T-helper 1 cell treated with Interleukin-12 subunit alpha and Interleukin-12 subunit beta and Interleukin-4 antibody, amounts not matched to agents 30 μg/mL and 1 μg/mL, for 36 hours (primary cell): ENCODE results near the gene CSGALNACT2.

Experiments used
- H3K27ac Mint-ChIP-seq: one replicate; pipeline ENCODE4 v1.8.0; 2021; ENCODE audit warnings: mild to moderate bottlenecking, mixed read lengths
- H3K27me3 Mint-ChIP-seq: one replicate; pipeline ENCODE4 v1.8.0; 2021; ENCODE audit warnings: low read depth, mixed read lengths
- H3K36me3 Mint-ChIP-seq: one replicate; pipeline ENCODE4 v1.8.0; 2021; ENCODE audit warnings: low read depth, mixed read lengths
- H3K4me1 Mint-ChIP-seq: one replicate; pipeline ENCODE4 v1.8.0; 2021; ENCODE audit warnings: low read depth, mixed read lengths
- H3K4me3 Mint-ChIP-seq: one replicate; pipeline ENCODE4 v1.8.0; 2021; ENCODE audit warnings: mild to moderate bottlenecking, moderate library complexity, mixed read lengths
- H3K9me3 Mint-ChIP-seq: one replicate; pipeline ENCODE4 v1.8.0; 2021; ENCODE audit warnings: mixed read lengths

Gene CSGALNACT2

DNA sequence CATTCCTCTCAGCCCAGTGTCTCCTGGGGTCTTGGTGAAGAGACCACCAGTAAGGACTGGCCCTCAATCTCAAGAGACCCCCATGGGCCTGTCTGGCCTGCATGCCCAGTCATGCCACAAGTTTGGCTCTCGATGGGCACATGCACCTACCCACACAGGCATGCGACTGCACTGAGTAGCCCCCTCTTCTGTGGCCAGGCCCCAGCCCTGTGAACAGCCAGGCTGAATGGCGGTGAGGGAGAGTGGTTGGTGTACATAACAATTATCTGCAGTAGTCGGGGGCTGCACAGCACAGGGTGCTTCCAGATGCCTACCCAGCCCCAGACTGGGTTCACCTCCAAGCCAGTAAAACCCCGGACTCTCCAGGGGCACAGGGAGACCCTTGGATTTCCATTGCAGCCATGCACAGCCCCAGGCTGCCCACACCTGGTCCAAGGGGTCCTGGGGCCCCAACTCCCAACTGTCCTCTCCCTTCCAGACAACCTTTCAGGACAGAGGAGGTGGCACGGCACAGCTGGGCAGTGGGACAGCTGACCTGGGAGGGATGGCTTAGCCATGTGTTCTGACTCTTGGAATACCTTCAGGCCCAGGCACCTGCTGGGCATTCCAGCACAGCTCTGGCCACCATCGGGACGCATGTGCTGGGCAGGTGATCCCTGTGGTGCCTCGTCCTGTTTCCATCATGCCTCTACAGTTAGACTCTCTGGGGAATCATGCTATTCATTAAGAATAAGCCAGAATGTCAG lies 21.0 kb upstream of the CSGALNACT2 start:
- Mint-ChIP-seq H3K9me3 (no peaks in the 10 kb centered on the region), H3K27me3 (no peaks in the 10 kb centered on the region), H3K4me3 (no peak overlapping the region), H3K36me3 (no peaks in the 10 kb centered on the region), H3K27ac (no peak overlapping the region), H3K4me1 (peaks cover 41% of the 10 kb centered on the region)

DNA sequence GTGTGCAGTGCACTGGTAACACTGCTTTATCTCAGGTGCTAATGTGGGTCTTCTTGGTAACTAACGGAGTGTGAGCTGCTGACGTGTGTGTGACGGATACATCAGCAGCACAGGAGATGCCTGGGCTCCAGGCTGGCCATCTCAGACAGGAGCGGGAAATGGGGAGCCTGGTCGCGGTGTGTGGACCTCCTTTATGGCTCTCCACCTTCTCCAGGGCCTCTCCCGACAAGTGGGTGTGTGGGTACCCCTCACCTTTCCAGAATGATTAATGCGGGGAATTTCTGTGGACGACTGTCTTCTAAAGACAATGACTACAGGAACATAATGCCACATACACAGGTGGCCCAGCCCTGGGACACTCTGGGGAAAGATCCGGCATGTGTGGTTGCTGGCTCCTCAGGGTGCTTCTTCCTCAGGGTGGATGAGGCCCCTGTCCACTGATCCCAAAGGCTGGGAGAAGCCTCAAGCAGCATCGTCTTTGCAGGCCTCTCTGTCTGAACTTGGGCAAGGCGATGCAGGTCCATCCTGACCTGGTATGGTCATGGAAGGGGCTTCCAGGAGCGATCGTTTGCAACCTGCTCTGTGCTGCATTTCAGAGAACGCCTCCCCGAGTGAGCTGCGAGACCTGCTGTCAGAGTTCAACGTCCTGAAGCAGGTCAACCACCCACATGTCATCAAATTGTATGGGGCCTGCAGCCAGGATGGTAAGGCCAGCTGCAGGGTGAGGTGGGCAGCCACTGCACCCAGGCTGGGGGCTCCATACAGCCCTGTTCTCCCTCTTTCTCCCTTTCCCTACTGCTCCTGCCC lies 20.3 kb upstream of the CSGALNACT2 start:
- H3K27ac Mint-ChIP-seq: no peak overlapping the region
- H3K4me1 Mint-ChIP-seq: peaks cover 48% of the 10 kb centered on the region
- H3K27me3 Mint-ChIP-seq: no peaks in the 10 kb centered on the region
- H3K36me3 Mint-ChIP-seq: no peaks in the 10 kb centered on the region
- no peaks in the 10 kb centered on the region for H3K9me3 Mint-ChIP-seq
- no peak overlapping the region for H3K4me3 Mint-ChIP-seq

DNA sequence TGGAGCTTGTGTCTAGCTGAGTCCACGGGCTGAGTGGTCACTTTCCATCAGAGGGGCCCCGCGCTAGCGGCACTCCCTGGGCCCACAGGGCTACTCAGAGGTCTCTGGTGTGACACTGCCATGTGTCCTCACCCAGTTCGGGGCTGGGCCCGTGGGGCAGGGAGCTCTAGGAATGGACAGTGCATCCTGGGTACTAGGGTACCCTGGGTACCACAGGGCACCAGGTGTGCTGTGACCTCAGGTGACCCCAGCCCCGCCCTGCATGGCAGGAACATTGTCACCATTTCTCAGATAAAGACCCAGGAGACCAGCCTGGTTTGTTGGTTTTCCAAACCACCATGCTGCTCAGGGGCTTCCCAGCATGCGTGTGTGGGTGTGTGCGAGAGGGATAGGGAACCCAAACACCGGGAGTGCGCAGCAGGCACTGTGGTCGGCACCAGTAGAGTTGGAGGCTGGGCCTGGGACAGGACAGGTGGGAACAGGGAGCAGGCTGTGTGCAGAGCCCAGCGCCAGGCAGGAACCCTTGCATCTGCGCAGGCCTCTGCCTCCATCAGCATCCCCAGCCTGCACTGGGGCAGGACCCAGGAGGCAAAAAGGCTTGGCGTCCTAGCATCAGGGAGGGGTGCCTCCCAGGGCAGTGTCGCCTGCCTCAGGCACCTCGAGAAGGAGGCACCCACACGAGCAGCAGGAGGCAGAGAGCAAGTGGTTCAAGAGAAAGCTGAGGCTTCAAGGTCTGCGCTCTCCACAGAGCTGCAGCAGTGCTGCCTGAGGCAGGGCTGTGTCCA lies 19.4 kb upstream of the CSGALNACT2 start:
- Mint-ChIP-seq H3K36me3 (no peaks in the 10 kb centered on the region), H3K27ac (peak overlapping the region; percentile 86), H3K4me3 (peak overlapping the region; percentile 44), H3K27me3 (no peaks in the 10 kb centered on the region), H3K9me3 (no peaks in the 10 kb centered on the region), H3K4me1 (peaks cover 54% of the 10 kb centered on the region)

DNA sequence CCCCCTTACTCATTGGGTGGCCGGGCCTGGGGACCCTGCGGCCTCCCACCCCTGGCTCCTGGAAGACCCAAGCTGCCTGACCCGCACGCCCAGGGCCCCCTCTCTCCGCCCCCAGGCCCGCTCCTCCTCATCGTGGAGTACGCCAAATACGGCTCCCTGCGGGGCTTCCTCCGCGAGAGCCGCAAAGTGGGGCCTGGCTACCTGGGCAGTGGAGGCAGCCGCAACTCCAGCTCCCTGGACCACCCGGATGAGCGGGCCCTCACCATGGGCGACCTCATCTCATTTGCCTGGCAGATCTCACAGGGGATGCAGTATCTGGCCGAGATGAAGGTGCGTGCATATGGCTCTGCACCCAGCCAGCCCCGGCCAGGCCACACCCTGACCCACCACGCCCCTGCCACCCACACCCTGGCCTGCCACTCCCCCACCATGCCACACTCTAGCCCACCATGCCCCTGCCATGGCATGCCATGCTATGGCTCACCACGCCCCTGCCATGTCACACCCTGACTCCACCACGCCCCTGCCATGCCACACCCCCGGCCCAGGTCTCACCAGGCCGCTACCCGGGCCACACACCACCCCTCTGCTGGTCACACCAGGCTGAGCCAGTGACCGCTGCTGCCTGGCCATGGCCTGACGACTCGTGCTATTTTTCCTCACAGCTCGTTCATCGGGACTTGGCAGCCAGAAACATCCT lies 18.7 kb upstream of the CSGALNACT2 start:
- Mint-ChIP-seq H3K4me1 (peaks cover 55% of the 10 kb centered on the region), H3K4me3 (no peak overlapping the region), H3K27me3 (no peaks in the 10 kb centered on the region), H3K27ac (peak overlapping the region; percentile 99), H3K9me3 (no peaks in the 10 kb centered on the region), H3K36me3 (no peaks in the 10 kb centered on the region)

DNA sequence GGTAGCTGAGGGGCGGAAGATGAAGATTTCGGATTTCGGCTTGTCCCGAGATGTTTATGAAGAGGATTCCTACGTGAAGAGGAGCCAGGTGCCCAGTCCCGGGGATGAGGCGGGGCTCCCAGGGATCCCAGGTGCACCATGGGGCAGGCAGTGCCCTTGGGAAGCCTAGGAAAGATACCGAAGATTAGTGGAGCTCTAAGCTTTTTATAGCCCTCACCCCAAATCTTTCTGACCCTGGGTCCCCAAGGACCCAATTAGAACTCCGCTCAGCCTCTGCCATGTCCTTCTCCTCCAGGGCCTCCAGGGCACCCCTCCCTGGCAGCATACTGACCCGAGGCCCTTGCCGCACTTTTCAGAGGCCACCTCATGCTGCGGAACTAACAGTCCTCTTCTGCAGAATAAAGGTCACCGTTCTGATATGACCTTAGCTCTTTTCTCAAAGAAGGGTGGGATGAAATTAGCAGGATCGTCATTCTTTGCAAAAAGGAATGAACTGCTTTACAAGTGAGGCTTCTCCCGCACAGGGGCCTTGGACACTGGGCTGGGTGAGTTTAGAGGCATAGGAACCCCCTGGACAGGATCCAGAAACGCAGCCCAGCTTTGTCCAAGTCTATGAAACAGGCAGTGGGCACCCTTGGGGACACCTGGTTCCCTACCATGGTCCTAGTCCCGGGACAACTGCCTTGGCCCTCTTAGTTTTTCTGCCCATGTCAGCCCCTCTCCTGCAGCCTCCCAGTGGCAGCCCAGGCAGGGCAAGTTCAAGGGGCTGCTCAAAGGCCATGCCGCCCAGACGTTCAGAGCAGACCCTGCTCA lies 17.9 kb upstream of the CSGALNACT2 start:
- no peaks in the 10 kb centered on the region for H3K27me3 Mint-ChIP-seq

DNA sequence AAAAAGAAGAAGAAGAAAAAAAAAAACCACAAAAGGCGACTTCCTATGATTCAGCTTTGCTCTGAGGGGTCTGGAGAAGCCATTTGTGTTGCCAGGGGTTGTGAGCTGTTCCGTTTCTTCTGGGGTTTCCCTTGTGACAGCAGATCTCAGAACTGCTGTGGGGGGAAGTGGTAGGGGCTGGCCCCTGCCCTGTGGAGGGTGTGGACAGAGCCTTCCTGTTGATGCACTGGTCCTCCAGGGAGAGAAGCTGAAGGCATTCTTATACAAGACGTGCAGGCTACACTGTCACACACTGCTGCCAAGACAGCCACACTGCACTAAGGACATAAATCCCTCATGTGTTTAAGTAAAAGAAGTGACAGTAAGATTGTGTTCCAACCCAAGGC lies 17.3 kb upstream of the CSGALNACT2 start:
- Mint-ChIP-seq H3K27ac (peak overlapping the region; percentile 99), H3K36me3 (no peaks in the 10 kb centered on the region), H3K27me3 (no peaks in the 10 kb centered on the region), H3K4me1 (peaks cover 61% of the 10 kb centered on the region), H3K9me3 (no peaks in the 10 kb centered on the region), H3K4me3 (peak overlapping the region; percentile 78)

More for the DNA sequence above, 17.9 kb upstream of the CSGALNACT2 start:
- H3K9me3 Mint-ChIP-seq: no peaks in the 10 kb centered on the region
- H3K27ac Mint-ChIP-seq: peak overlapping the region; percentile 99
- H3K4me1 Mint-ChIP-seq: peaks cover 56% of the 10 kb centered on the region
- peak overlapping the region; percentile 78 for H3K4me3 Mint-ChIP-seq
- no peaks in the 10 kb centered on the region for H3K36me3 Mint-ChIP-seq

DNA sequence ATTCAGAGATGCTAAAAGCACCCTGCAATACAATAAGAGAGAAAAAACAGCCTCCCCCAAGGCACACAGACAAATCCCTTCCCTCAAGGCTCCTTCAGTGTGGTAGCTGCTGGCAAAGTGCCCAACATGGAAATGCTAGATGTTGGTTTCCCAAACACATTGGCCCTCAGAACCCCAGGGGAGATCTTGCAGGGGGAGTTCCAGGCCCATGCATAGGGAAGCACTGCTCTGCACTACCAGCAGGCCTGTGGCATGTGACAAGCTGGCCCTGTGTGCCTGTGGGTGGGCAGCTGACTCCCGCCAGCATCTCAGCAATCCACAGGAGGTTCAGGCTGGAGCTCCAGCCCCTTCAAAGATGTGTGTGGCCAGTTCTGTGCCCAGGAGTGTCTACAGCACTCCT lies 16.8 kb upstream of the CSGALNACT2 start:
- Mint-ChIP-seq H3K9me3 (no peaks in the 10 kb centered on the region), H3K4me1 (peaks cover 63% of the 10 kb centered on the region), H3K27me3 (no peaks in the 10 kb centered on the region), H3K36me3 (no peaks in the 10 kb centered on the region), H3K4me3 (peak overlapping the region; percentile 78), H3K27ac (peak overlapping the region; percentile 99)

DNA sequence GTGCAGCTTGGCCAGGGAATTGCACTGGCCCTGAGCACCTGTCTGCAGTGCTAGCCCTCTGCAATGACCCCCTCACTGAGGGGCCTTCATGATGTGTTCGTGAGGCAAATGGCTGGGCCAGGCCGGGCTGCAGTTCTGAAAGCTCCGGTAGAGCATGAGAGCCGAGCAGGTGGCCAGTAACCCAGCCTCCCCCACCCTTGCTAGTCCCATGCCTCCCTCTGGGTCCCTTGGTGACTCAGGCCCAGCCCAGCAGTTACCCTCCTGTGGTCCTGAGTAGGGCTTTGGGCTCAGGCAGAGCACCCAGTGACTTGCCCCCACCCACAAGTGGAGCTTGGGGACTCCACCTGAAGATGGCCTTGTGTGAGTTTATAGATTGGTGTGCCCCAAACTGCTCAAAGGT lies 16.1 kb upstream of the CSGALNACT2 start:
- H3K27ac Mint-ChIP-seq: peak overlapping the region; percentile 99
- no peaks in the 10 kb centered on the region for H3K9me3 Mint-ChIP-seq
- H3K4me1 Mint-ChIP-seq: peaks cover 69% of the 10 kb centered on the region
- H3K4me3 Mint-ChIP-seq: peak overlapping the region; percentile 78
- H3K36me3 Mint-ChIP-seq: no peaks in the 10 kb centered on the region
- no peaks in the 10 kb centered on the region for H3K27me3 Mint-ChIP-seq

DNA sequence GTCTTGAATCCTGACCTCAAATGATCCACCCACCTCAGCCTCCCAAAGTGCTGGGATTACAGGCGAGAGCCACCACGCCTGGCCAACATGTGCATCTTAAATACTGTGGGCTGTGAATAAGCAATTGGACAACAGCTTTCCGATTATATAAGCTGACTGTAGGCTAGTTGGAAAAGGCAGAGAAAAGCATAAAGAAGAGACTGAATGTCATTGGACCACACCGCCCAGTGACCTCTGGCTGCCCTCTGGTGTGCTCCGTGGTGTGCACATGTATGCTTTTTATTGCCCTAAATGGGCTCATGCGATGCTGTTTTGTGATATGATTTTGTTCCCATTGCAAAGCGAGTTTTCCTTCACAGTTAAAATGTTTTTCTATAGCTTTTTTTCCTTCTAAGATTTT lies 15.4 kb upstream of the CSGALNACT2 start:
- H3K36me3 Mint-ChIP-seq: no peaks in the 10 kb centered on the region
- no peaks in the 10 kb centered on the region for H3K27me3 Mint-ChIP-seq
- H3K27ac Mint-ChIP-seq: peak overlapping the region; percentile 99
- no peak overlapping the region for H3K4me3 Mint-ChIP-seq
- H3K9me3 Mint-ChIP-seq: no peaks in the 10 kb centered on the region
- peaks cover 72% of the 10 kb centered on the region for H3K4me1 Mint-ChIP-seq

DNA sequence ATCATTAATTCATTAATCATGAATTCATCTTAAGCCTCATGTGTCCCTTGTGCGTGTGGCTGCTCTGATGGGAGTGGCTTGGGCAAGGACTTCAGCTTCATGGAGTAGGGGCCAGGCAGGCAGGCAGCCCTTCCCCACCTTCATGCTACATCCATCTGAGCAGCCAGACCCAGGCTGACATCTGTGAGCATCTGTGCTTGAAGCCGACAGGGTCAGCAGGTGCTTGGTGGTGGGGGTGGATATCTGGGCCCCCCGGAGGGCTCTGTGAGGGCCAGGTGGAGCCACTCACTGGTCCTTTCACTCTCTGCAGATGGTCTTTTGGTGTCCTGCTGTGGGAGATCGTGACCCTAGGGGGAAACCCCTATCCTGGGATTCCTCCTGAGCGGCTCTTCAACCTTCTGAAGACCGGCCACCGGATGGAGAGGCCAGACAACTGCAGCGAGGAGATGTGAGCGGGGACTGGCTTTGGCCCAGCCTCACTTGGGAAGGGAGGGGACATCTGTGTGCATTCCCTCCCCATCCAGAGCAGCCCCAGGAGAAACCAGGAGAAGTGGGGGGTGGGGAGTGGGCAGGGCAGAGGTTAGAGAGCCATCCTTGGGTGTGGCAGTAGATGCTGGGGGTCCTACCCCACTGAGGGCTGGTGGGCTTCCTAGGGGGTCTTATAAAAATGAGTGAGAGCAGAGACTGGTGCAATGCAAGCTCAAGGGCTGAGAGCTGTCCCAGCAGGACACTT lies 14.7 kb upstream of the CSGALNACT2 start:
- Mint-ChIP-seq H3K27ac (peak overlapping the region; percentile 27), H3K27me3 (no peaks in the 10 kb centered on the region), H3K9me3 (no peaks in the 10 kb centered on the region), H3K4me1 (peaks cover 74% of the 10 kb centered on the region), H3K36me3 (no peaks in the 10 kb centered on the region), H3K4me3 (no peak overlapping the region)

DNA sequence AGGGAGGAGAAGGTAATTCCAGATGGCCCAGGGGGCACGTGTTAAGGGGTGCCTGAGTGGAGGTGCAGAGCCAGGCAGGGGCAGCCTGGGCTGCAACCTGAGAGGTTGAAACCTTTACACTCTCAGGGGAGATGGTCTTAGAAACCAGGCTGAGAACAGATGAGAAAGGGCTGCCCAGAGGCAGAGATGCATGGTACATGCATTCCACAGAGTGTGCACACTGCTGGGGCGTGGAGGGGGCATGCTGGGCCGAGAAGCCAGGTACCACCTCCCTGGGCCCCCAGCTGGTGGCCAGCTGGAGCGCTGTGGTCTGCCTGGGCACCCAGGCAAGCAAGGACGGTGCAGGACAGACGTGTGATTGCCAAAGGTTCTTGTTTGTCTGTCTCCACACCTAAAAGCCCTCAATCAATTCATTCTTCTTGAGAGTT lies 14.1 kb upstream of the CSGALNACT2 start:
- H3K27me3 Mint-ChIP-seq: no peaks in the 10 kb centered on the region
- peak overlapping the region; percentile 27 for H3K27ac Mint-ChIP-seq

DNA sequence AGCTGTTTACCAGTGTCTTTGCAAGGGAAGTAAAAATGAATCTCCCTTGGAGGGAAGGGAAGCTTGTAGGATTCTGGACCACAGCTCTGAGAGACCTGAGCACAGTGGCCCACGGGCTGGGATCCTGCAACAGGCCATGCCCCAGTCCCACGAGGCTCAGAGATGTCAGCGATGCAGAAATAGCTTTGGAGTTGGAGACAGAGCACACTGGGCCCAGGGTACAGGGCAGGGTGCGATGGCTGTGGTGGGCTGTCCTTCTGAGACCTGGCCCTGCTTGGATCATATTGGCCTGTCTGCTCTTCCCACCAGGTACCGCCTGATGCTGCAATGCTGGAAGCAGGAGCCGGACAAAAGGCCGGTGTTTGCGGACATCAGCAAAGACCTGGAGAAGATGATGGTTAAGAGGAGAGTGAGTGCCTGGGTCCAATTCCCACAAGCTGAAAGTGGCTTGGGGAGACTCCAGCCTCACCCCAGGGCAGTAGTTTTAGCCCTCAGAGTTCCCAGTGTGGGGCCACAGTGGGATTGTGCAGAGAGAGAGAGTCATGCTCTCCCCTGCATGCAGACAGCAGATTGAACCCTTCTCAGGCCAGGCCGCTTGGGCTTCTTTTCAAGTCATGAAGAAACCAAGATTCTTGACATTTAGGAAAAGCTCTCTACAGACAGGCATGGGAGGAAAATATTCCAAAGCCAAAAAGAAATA lies 13.5 kb upstream of the CSGALNACT2 start:
- Mint-ChIP-seq H3K27ac (peak overlapping the region; percentile 29), H3K9me3 (no peaks in the 10 kb centered on the region), H3K27me3 (no peaks in the 10 kb centered on the region), H3K4me1 (peaks cover 76% of the 10 kb centered on the region), H3K4me3 (no peak overlapping the region), H3K36me3 (no peaks in the 10 kb centered on the region)

More for the DNA sequence above, 14.1 kb upstream of the CSGALNACT2 start:
- no peaks in the 10 kb centered on the region for H3K36me3 Mint-ChIP-seq
- H3K4me1 Mint-ChIP-seq: peaks cover 72% of the 10 kb centered on the region
- H3K9me3 Mint-ChIP-seq: no peaks in the 10 kb centered on the region
- H3K4me3 Mint-ChIP-seq: no peak overlapping the region
